NCI-H2196 treated with DMSO at 0.1 percent for 48 hours (cell line): ENCODE results near the gene KSR2.

Experiments used
- DNase-seq: peaks from one replicate; lab custom pipeline; 2025; ENCODE audit not compliant: unreplicated experiment; lab: John Stamatoyannopoulos, UW

Gene KSR2

GRCh38 chr12:117589021-117589420 is 379.8 kb downstream of the KSR2 start:
- no peak for DNase-seq

GRCh38 chr12:117587631-117588287 is 381.0 kb downstream of the KSR2 start:
- no peak for DNase-seq

- DNase-seq = no peak
These were observed 385.0 kb downstream of the KSR2 start for GRCh38 chr12:117583677-117584225.

GRCh38 chr12:117583092-117583491 is 385.7 kb downstream of the KSR2 start:
- no peak for DNase-seq

GRCh38 chr12:117582135-117582784 is 386.5 kb downstream of the KSR2 start:
- no peak for DNase-seq

GRCh38 chr12:117580718-117581062 is 388.1 kb downstream of the KSR2 start:
- DNase-seq = peak; percentile 57

GRCh38 chr12:117580015-117580717 is 388.6 kb downstream of the KSR2 start:
- DNase-seq = no peak

- DNase-seq = no peak
These were observed 391.6 kb downstream of the KSR2 start for GRCh38 chr12:117577122-117577657.

GRCh38 chr12:117576053-117576452 is 392.7 kb downstream of the KSR2 start:
- DNase-seq = no peak

GRCh38 chr12:117574655-117575054 is 394.1 kb downstream of the KSR2 start:
- no peak for DNase-seq

- DNase-seq = no peak
These were observed 396.0 kb downstream of the KSR2 start for GRCh38 chr12:117572755-117573154.

- DNase-seq = no peak
These were observed 397.5 kb downstream of the KSR2 start for GRCh38 chr12:117571321-117571720.

- DNase-seq = no peak
These were observed 398.2 kb downstream of the KSR2 start for GRCh38 chr12:117570608-117571007.

GRCh38 chr12:117567644-117568216 is 401.1 kb downstream of the KSR2 start:
- DNase-seq = no peak

- no peak for DNase-seq
These were observed 403.9 kb downstream of the KSR2 start for GRCh38 chr12:117564881-117565280.

- no peak for DNase-seq
These were observed 405.1 kb downstream of the KSR2 start for GRCh38 chr12:117563706-117564105.

- DNase-seq = no peak
These were observed 405.8 kb downstream of the KSR2 start for GRCh38 chr12:117563007-117563406.

GRCh38 chr12:117561990-117562389 is 406.8 kb downstream of the KSR2 start:
- DNase-seq = no peak

- no peak for DNase-seq
These were observed 408.8 kb downstream of the KSR2 start for GRCh38 chr12:117559978-117560377.

- DNase-seq = no peak
These were observed 412.9 kb downstream of the KSR2 start for GRCh38 chr12:117555889-117556288.

- DNase-seq = no peak
These were observed 415.8 kb downstream of the KSR2 start for GRCh38 chr12:117552971-117553370.
